ENCODE results near the gene PNPLA7. TPM values are rescaled to one million over a fixed set of nuclear protein-coding genes. Genes with fewer than 3 reads are reported as not detected.
A peak's percentile ranks its signal among the peaks of the same experiment; 100 is the strongest.

PNPLA7 gene
- total and polyA plus RNA-seq, 11 donors: 0.78 to 10.1 (median 7.6) TPM

DNA sequence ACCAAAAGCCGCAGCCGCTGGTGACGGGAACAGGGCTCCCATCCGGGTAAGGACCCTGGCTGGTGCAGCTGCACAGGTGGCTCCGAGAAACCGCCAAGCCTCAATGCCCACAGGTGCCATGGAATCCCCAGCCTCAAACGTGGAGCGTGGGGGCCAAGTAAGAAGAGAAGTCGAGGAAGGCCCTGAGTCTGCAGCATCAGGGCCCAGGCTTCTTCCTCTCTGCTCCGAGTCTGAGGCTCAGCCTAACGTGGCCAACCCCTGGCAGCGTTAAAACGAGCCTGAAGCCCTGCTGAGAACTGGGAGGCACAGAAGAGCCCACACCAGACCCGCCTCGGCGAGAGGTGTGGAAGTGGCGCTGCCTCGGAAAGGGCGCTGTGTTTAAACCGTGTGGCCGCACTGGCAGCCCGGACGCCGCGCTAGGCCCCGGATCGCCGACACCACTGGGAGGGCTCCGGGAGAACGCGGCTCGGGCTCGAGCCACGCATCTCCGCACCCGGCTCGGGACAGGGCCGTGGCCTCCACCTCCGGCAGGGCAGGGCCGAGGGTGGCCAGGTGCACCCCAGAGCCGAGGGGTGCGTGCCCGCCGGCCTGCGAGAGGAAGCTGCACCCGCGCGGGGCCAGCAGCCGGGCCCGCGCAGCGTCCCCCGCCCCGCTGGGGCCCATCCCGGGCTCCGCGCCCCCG is 39.4 kb upstream of the PNPLA7 start:
- no peak for TF ChIP-seq POLR2A (IDR thresholded peaks at IDR 0.05)
- TF ChIP-seq CTCF (IDR thresholded peaks at IDR 0.05): no peak
- ATAC-seq: no peak
- intact Hi-C loops (cut with DNase I): no loop called here
- 9 to 40% (median 16%) methylated on average over 15 to 58 of the region's 58 CpGs for WGBS, 4 donors
- no peaks in the 10 kb centered on the region for H3K27me3 ChIP-seq
- no peaks in the 10 kb centered on the region for H3K9me3 ChIP-seq
- peaks cover 0 to 31% (median 25%) of the 10 kb centered on the region in 9 donors for H3K36me3 ChIP-seq
- H3K4me3 ChIP-seq: peak overlapping the region; percentile 59 to 86 (median 70)
- peaks cover 0 to 26% (median 13%) of the 10 kb centered on the region in 12 donors for H3K4me1 ChIP-seq
- peak overlapping the region in 2 of 12 donors; percentile 19 to 39 for H3K27ac ChIP-seq
- peak in 1 of 5 donors; percentile 29 for DNase-seq

- Histone ChIP-seq H3K4me1 (peaks cover 0 to 26% (median 13%) of the 10 kb centered on the region in 12 donors), H3K27me3 (no peaks in the 10 kb centered on the region), H3K9me3 (no peaks in the 10 kb centered on the region), H3K36me3 (peaks cover 0 to 34% (median 31%) of the 10 kb centered on the region in 9 donors), H3K27ac (no peak overlapping the region), H3K4me3 (peak overlapping the region in 5 of 12 donors; percentile 59 to 82 (median 71))
- 92 to 96% (median 94%) methylated on average over 5 to 6 of the region's 6 CpGs for WGBS, 4 donors
- DNase-seq (no peak), ATAC-seq (no peak)
- intact Hi-C loops (cut with DNase I): no loop called here
- TF ChIP-seq POLR2A (IDR thresholded peaks at IDR 0.05) (no peak), CTCF (IDR thresholded peaks at IDR 0.05) (no peak)
Measured at GRCh38 chr9:137588891-137589290, 38.7 kb upstream of the PNPLA7 start.

- ATAC-seq: no peak
- H3K4me3 ChIP-seq: no peak overlapping the region
- H3K27me3 ChIP-seq: no peaks in the 10 kb centered on the region
- H3K36me3 ChIP-seq: peaks cover 0 to 40% (median 31%) of the 10 kb centered on the region in 9 donors
- 92 to 95% (median 93%) methylated on average over 13 of the region's 13 CpGs for WGBS, 4 donors
- peaks cover 0 to 26% (median 13%) of the 10 kb centered on the region in 12 donors for H3K4me1 ChIP-seq
- H3K9me3 ChIP-seq: no peaks in the 10 kb centered on the region
- DNase-seq: no peak
- intact Hi-C loops (cut with DNase I): no loop called here
- no peak for TF ChIP-seq POLR2A (IDR thresholded peaks at IDR 0.05)
- no peak for TF ChIP-seq CTCF (IDR thresholded peaks at IDR 0.05)
- H3K27ac ChIP-seq: no peak overlapping the region
Measured at GRCh38 chr9:137588311-137588710, 38.1 kb upstream of the PNPLA7 start.

DNA sequence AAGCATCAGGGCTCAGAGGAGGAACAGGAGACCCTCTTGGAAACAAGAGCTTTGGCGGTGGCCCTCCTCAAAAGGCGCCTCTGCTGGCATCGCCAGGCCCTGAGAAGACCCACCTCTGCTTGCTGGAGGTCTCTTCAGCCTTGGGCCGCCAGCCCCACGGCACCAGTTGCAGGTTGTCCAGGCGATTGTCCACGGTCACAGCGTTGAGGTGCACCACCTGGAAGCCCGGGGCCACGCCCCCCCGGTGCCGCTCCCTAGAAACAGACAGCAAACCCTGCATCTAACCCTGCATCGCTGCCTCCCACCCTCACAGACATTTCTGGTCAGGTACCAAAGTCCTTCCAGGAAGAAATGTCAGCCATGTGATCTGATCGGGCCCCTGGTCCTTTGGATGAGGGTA is 36.7 kb upstream of the PNPLA7 start:
- H3K27me3 ChIP-seq: no peaks in the 10 kb centered on the region
- no peak overlapping the region for H3K4me3 ChIP-seq
- intact Hi-C loops (cut with DNase I): no loop called here
- 95 to 99% (median 96%) methylated on average over 5 to 14 of the region's 14 CpGs for WGBS, 4 donors
- TF ChIP-seq POLR2A (IDR thresholded peaks at IDR 0.05) (no peak), CTCF (IDR thresholded peaks at IDR 0.05) (no peak)
- ATAC-seq (no peak), DNase-seq (peak in 2 of 5 donors; percentile 13 to 15)
- H3K36me3 ChIP-seq: peaks cover 0 to 52% (median 45%) of the 10 kb centered on the region in 9 donors
- H3K9me3 ChIP-seq: no peaks in the 10 kb centered on the region
- H3K4me1 ChIP-seq: peaks cover 0 to 26% (median 13%) of the 10 kb centered on the region in 12 donors
- H3K27ac ChIP-seq: no peak overlapping the region
